GM21737 (cell line): Measurements from ENCODE around the gene GTPBP8.

Experiments used
- ATAC-seq: cut with Tn5 transposase; IDR thresholded peaks from one replicate; pipeline ENCODE4 v1.9.1; 2021; ENCODE audit warnings: mild to moderate bottlenecking, moderate library complexity; ENCODE audit not compliant: unreplicated experiment

GTPBP8 gene

GRCh38 chr3:112990672-112991602, at the start of gene GTPBP8:
Gene GTPBP8 (plus strand): TSS chr3:112990984. CDS start chr3:112991000, 16 bp downstream.
- peak; percentile 93 for ATAC-seq

GRCh38 chr3:112948346-112948838, 42.4 kb upstream of the GTPBP8 start:
- no peak for ATAC-seq

GRCh38 chr3:112956351-112956750, 34.4 kb upstream of the GTPBP8 start:
- no peak for ATAC-seq

- peak; percentile 69 for ATAC-seq
Observed at GRCh38 chr3:112958811-112959560, 31.8 kb upstream of the GTPBP8 start.

GRCh38 chr3:112963683-112964082, 27.1 kb upstream of the GTPBP8 start:
- no peak for ATAC-seq

GRCh38 chr3:112965656-112966055, 25.1 kb upstream of the GTPBP8 start:
- ATAC-seq, result no peak

GRCh38 chr3:112966633-112967032, 24.2 kb upstream of the GTPBP8 start:
- no peak for ATAC-seq

- no peak for ATAC-seq
Observed at GRCh38 chr3:112967425-112967824, 23.4 kb upstream of the GTPBP8 start.

- ATAC-seq, result no peak
Observed at GRCh38 chr3:112967828-112968227, 23.0 kb upstream of the GTPBP8 start.

GRCh38 chr3:112972158-112972557, 18.6 kb upstream of the GTPBP8 start:
- no peak for ATAC-seq

- ATAC-seq, result peak; percentile 80
Observed at GRCh38 chr3:112973325-112974177, 17.2 kb upstream of the GTPBP8 start.

GRCh38 chr3:112974178-112974517, 16.6 kb upstream of the GTPBP8 start:
- ATAC-seq, result no peak

- ATAC-seq, result no peak
Observed at GRCh38 chr3:112974894-112975293, 15.9 kb upstream of the GTPBP8 start, which contains the start of gene CD200R1. Gene CD200R1 (minus strand): TSS chr3:112975103. CDS start chr3:112974857, 246 bp downstream.

GRCh38 chr3:112976001-112976400, 14.8 kb upstream of the GTPBP8 start:
- no peak for ATAC-seq

GRCh38 chr3:112976953-112977352, 13.8 kb upstream of the GTPBP8 start:
- no peak for ATAC-seq

GRCh38 chr3:112979244-112979832, 11.4 kb upstream of the GTPBP8 start:
- ATAC-seq, result no peak

- ATAC-seq, result no peak
Observed at GRCh38 chr3:112980080-112980479, 10.7 kb upstream of the GTPBP8 start.

- ATAC-seq, result no peak
Observed at GRCh38 chr3:112982710-112983109, 8.1 kb upstream of the GTPBP8 start.

GRCh38 chr3:112984485-112984884, 6.3 kb upstream of the GTPBP8 start:
- ATAC-seq, result no peak

GRCh38 chr3:112987710-112988334, 3.0 kb upstream of the GTPBP8 start:
- no peak for ATAC-seq
